ENCODE data around the gene KRTAP26-1.

Gene KRTAP26-1

GRCh38 chr21:30271156-30271555, 49.0 kb downstream of the KRTAP26-1 start:
- no peak for DNase-seq

GRCh38 chr21:30269803-30270530, 50.1 kb downstream of the KRTAP26-1 start:
- DNase-seq: no peak
